OCI-LY3 (cell line): ENCODE results near the gene AMDHD2.
"Not testable (repeated sequence)": the region's sequence is repeated elsewhere in the genome, so short reads cannot be mapped to it uniquely, and the experiment has no call there.

ENCODE experiments used
- CTCF ChIP-seq: fragments of 200-600, 300-600 bp; sonication (generic); IDR thresholded peaks from 2 replicates; pipeline ENCODE4 v1.5.1; 2014; ENCODE audit warnings: antibody characterized with exemption, low read length, low read depth
- EZH2phosphoT487 ChIP-seq: fragments of 200-600 bp; shearing (Covaris generic); IDR thresholded peaks from 2 replicates; pipeline ENCODE4 v1.6.1; 2018; ENCODE audit warnings: antibody characterized with exemption, mixed run types, low read depth

GRCh38 chr16:2534335-2534734 lies 14.2 kb downstream of the AMDHD2 start:
- TF ChIP-seq CTCF, EZH2phosphoT487: not testable (repeated sequence)
